ENCODE measurements around the gene CXorf58.

DNA sequence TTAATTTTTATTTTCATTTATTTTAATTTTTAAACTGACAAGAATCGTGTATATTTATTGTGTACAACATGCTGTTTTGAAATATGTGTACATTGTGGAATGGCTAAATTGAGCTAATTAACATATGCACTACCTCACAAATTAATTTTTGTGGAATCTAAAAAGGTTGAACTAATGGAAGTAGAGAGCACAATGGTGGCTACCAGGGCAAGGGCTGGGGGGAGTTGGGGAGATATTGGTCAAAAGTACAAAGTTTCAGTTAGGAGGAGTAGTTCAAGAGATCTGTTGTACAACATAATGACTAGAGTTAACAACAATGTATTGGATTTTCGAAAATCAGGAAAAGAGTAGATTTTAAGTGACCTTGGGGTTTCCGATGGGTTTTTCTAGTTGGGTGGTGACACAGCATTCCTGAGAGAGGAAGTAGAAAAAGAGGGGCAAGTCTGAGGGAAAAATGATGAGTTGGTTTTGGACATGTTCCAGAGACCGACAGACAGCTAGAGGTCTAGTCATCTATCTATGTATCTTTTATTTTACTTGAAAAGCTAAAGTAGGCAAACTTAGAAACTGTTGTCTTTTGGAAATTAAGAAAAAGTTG is 23.3 kb upstream of the CXorf58 start:
- TF ChIP-seq EZH2 (IDR thresholded peaks at IDR 0.05), result no peak
- TF ChIP-seq, protein P1, sequence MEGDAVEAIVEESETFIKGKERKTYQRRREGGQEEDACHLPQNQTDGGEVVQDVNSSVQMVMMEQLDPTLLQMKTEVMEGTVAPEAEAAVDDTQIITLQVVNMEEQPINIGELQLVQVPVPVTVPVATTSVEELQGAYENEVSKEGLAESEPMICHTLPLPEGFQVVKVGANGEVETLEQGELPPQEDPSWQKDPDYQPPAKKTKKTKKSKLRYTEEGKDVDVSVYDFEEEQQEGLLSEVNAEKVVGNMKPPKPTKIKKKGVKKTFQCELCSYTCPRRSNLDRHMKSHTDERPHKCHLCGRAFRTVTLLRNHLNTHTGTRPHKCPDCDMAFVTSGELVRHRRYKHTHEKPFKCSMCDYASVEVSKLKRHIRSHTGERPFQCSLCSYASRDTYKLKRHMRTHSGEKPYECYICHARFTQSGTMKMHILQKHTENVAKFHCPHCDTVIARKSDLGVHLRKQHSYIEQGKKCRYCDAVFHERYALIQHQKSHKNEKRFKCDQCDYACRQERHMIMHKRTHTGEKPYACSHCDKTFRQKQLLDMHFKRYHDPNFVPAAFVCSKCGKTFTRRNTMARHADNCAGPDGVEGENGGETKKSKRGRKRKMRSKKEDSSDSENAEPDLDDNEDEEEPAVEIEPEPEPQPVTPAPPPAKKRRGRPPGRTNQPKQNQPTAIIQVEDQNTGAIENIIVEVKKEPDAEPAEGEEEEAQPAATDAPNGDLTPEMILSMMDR (IDR thresholded peaks at IDR 0.05 in 2 of 3, conservative IDR thresholded peaks at IDR 0.05 in 1 of 3; ENCODE audit: borderline replicate concordance in 1 of 3, insufficient read depth in 1 of 3, low read depth in 2 of 3, low read length in 2 of 3), result no peak
- no peak for TF ChIP-seq POLR2A (IDR thresholded peaks at IDR 0.05; ENCODE audit: borderline replicate concordance, extremely low read depth, insufficient read depth, insufficient read length)
- no peak for TF ChIP-seq EGR1 (IDR thresholded peaks at IDR 0.05; ENCODE audit: low read depth)
- TF ChIP-seq JUND (IDR thresholded peaks at IDR 0.05), result no peak
- TF ChIP-seq EZH2phosphoT487 (IDR thresholded peaks at IDR 0.05; ENCODE audit: borderline replicate concordance), result no peak
- no peak for TF ChIP-seq SP1 (IDR thresholded peaks at IDR 0.05; ENCODE audit: low read depth)

Data from HCT116 (cell line).